Aorta (tissue), 5 donors: ENCODE results near the gene KDM5A. TPM values are rescaled to one million over a fixed set of nuclear protein-coding genes. Genes with fewer than 3 reads are reported as not detected.
"Not testable (repeated sequence)": the region's sequence is repeated elsewhere in the genome, so short reads cannot be mapped to it uniquely, and the experiment has no call there.

ENCODE experiments used
- ATAC-seq: fragments of 200-7000 bp; cut with Tn5 transposase; one replicate; pipeline ENCODE4 v1.9.1; 2022; ENCODE audit warnings: moderate library complexity; ENCODE audit not compliant: low FRiP score
- DNase-seq, 2 donors: peaks; one replicate each; pipeline ENCODE4 v3.0.0-alpha.2; 2020
- H3K27ac ChIP-seq, 2 donors: one replicate each; pipeline ENCODE4 v1.5.1; 2013; ENCODE audit warnings: low read length in 2 of 2, mild to moderate bottlenecking in 2 of 2, moderate library complexity in 2 of 2, control low read depth in 1 of 2, inconsistent platforms in 1 of 2, low read depth in 1 of 2
- H3K27me3 ChIP-seq, 2 donors: one replicate each; pipeline ENCODE4 v1.6.1; 2013; ENCODE audit warnings: control low read depth in 1 of 2, low read length in 1 of 2, mild to moderate bottlenecking in 1 of 2, moderate library complexity in 1 of 2; ENCODE audit not compliant: insufficient read depth in 2 of 2, control insufficient read depth in 1 of 2
- H3K36me3 ChIP-seq, 2 donors: one replicate each; pipeline ENCODE4 v1.6.1; 2013; ENCODE audit warnings: control low read depth in 1 of 2, low read length in 1 of 2, mild to moderate bottlenecking in 1 of 2; ENCODE audit not compliant: insufficient read depth in 2 of 2, control insufficient read depth in 1 of 2
- H3K4me1 ChIP-seq, 2 donors: one replicate each; pipeline ENCODE4 v1.6.1; 2013; ENCODE audit warnings: low read length in 2 of 2, control low read depth in 1 of 2, mild to moderate bottlenecking in 1 of 2, moderate library complexity in 1 of 2; ENCODE audit not compliant: insufficient read depth in 2 of 2, control insufficient read depth in 1 of 2
- H3K4me3 ChIP-seq, 2 donors: one replicate each; pipeline ENCODE4 v1.5.1; 2013; ENCODE audit warnings: low read length in 2 of 2, control low read depth in 1 of 2, mild to moderate bottlenecking in 1 of 2
- H3K9me3 ChIP-seq: one replicate; pipeline ENCODE4 v1.6.1; 2013; ENCODE audit warnings: mild to moderate bottlenecking, low read length; ENCODE audit not compliant: control insufficient read depth
- WGBS, 2 donors: extraction: QIAGEN DNeasy Blood & Tissue Kit; methylation state at CpG; one replicate each; pipeline ENCODE4 v1.1.7; 2013; 5-methylcytosine and 5-hydroxymethylcytosine counted together
- intact Hi-C, 2 donors: fragments of 100-400 bp; cut with DNase I; formaldehyde crosslinking; loops; one replicate each; pipeline versions ENCODE4 v1.14.2 to v1.15.0; 2022
- polyA plus RNA-seq, 2 donors: library from polyadenylated mRNA; stranded (reverse); fragments of 200-250 nt; gene quantifications; one replicate each; pipeline ENCODE4 v1.2.3, GENCODE V29; 2013
- total RNA-seq, 2 donors: library from RNA; stranded (reverse); fragmentation: NEBNext Ultra II Directional; extraction: Animal tissue kit (Norgen Biotek cat#: 25700); gene quantifications; one replicate each; pipeline ENCODE4 v1.2.1, GENCODE V29; 2021
- donor health status: healthy with polysubstance abuse.
- donor health status: Bipolar disorder and iron deficiency.
- donor health status: DM: no; HTN: no; CAD: no.
- donor health status: DM: no; HTN: no; CAD: no.
- donor health status: DM: yes; HTN: yes; CAD: no.

KDM5A gene
- total and polyA plus RNA-seq, 4 donors = 6.6 to 90.5 (median 36.9) TPM

DNA sequence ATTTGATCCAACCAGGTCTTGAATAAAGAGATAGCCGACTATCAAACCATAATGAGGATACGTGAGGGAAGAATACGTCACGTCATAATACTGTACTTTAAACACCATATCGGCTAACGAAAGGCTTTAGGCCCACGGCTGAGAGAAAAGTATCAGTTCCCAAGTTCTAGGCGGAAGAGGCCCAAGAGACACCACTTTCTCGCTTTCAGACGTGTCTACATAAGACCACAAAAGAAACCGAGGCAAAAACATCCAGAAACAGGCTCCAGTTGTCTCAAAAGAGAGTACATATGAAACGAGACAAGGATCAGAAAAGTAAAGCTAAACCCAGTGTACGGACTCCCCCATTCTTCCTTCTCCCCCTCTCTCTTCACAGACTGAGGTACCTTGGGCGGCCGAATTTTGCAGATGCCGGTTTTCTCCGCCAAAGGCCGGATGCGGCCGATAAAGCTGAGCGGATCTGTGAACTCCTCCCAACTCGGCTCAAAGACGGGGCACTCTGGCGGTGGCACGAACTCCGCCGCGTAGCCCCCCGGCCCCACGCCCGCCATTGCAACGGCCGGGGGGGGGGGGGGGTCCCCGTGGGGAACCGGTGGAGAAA, 479 bp downstream of the KDM5A start:
- intact Hi-C loops = loop anchor here in 1 of 2 donors (1.0 kb wide), 1 partner anchor 13 kb away; the partner anchor contains the start of gene CCDC77
- no peaks in the 10 kb centered on the region for H3K4me1 ChIP-seq

DNA sequence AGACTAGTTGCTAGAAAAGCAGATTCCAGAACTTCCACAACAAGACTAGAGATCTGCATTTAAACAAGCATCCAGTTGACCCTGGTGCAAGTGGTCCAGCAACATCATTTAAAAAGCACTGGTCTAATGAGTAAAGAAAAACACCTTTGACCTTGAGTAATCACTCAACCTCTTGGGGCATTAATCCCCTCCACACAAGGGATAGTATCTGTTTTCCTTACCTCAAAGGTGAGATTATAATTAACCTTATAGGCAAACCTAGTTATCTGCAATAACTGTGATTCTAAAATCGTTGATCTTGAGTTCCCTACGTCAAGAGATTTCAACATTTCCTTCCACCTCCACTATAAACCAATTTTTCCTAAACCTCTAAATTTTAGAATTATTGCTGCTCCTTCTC, 1.1 kb downstream of the KDM5A start:
- Histone ChIP-seq H3K27me3 (no peaks in the 10 kb centered on the region), H3K9me3 (no peaks in the 10 kb centered on the region), H3K4me1 (no peaks in the 10 kb centered on the region), H3K36me3 (peaks cover 3 to 6% of the 10 kb centered on the region in 2 donors), H3K27ac (no peak overlapping the region), H3K4me3 (peak overlapping the region; percentile 92 to 98)
- intact Hi-C loops = no loop called here
- no peak for ATAC-seq
- no peak for DNase-seq
- WGBS, 2 donors = 1 to 3% methylated on average over 2 of the region's 2 CpGs

More for the DNA sequence above, 479 bp downstream of the KDM5A start:
- Histone ChIP-seq H3K36me3 (peaks cover 3% of the 10 kb centered on the region in 2 donors), H3K27me3 (no peaks in the 10 kb centered on the region), H3K27ac (peak overlapping the region; percentile 72 to 95), H3K9me3 (no peaks in the 10 kb centered on the region), H3K4me3 (peak overlapping the region; percentile 92 to 98)
- ATAC-seq (peak; percentile 72), DNase-seq (no peak)
- 1% methylated on average over 32 to 35 of the region's 35 CpGs for WGBS, 2 donors

DNA sequence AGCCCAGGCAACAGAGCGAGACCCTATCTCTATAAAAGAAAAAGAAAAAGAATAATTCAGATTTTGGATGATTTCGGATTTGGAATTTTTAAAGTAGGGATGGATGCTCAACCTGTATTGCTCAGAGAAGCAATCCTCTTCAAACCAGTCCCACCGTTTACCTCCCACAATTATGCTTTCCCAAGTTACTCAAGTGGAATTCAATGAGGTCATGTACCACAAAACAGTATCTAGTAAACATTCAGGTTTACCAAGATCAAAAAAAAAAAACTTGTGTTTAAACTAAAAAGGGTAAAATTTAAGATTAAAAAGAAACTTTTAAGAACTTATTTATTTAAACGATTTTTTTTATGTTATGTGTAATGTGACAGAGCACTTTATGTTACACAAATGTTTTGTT, 2.5 kb downstream of the KDM5A start:
- no peak overlapping the region for H3K27ac ChIP-seq
- H3K4me1 ChIP-seq = no peaks in the 10 kb centered on the region
- H3K4me3 ChIP-seq = no peak overlapping the region

DNA sequence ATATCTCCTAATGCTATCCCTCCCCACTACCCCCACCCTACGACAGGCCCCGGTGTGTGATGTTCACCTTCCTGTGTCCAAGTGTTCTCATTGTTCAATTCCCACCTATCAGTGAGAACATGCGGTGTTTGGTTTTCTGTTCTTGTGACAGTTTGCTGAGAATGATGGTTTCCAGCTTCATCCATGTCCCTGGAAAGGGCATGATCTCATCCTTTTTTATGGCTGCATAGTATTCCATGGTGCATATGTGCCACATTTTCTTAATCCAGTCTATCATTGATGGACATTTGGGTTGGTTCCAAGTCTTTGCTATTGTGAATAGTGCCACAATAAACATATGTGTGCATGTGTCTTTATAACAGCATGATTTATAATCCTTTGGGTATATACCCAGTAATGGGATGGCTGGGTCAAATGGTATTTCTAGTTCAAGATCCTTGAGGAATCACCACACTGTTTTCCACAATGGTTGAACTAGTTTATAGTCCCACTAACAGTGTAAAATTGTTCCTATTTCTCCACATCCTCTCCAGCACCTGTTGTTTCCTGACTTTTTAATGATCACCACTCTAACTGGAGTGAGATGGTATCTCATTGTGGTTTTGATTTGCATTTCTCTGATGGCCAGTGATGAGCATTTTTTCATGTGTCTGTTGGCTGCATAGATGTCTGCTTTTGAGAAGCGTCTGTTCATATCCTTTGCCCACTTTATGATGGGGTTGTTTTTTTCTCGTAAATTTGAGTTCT, 18.2 kb downstream of the KDM5A start:
- DNase-seq, H3K4me1 ChIP-seq, H3K27ac ChIP-seq, H3K27me3 ChIP-seq, H3K4me3 ChIP-seq, H3K9me3 ChIP-seq, ATAC-seq, H3K36me3 ChIP-seq, intact Hi-C loops: not testable (repeated sequence)
- WGBS, 2 donors = 93 to 96% methylated on average over 5 of the region's 5 CpGs

More for the DNA sequence above, 2.5 kb downstream of the KDM5A start:
- Histone ChIP-seq H3K36me3 (peaks cover 3 to 8% of the 10 kb centered on the region in 2 donors), H3K27me3 (no peaks in the 10 kb centered on the region), H3K9me3 (no peaks in the 10 kb centered on the region)
- DNase-seq (no peak), ATAC-seq (no peak)
- intact Hi-C loops = no loop called here
- 60 to 61% methylated on average over 4 of the region's 4 CpGs for WGBS, 2 donors

DNA sequence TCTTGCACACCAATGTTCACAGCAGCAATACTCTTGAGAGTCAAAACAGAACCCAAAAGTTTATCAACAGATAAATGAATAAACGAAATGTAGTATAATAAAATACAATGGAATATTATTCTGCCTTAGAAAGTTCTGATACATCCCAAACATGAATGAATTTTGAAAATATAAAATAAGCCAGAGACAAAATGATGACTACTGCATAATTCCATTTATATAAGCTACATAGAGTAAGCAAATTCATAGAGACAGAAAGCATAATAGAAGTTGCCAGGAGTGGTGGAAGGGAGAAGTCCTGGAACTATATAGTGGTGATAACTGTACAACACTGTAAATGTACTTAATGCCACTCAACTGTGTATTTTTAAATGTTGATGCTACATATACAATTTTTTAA, 21.1 kb downstream of the KDM5A start:
- Histone ChIP-seq H3K4me3 (no peak overlapping the region), H3K9me3 (peaks cover 2% of the 10 kb centered on the region), H3K27me3 (no peaks in the 10 kb centered on the region), H3K27ac (no peak overlapping the region), H3K36me3 (peaks cover 4 to 17% of the 10 kb centered on the region in 2 donors), H3K4me1 (no peaks in the 10 kb centered on the region)
- DNase-seq (no peak), ATAC-seq (no peak)
- intact Hi-C loops = no loop called here
- 90 to 98% methylated on average over 1 of the region's 1 CpG for WGBS, 2 donors

DNA sequence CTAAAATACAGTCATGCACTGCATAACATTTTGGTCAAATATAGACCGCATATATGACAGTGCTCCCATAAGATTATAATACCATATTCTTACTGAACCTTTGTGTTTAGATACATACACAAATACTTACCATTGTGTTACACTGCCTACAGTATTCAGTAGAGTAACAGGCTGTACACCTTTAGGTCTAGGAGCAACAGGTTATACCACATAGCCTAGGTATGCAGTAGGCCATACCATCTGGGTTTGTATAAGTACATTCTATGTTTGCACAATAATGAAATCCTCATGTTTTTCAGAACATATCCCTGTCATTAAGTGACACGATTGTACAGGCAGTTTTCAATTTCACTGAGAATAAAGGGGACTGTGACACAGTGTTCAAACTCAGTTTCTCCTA, 22.3 kb downstream of the KDM5A start:
- no peak overlapping the region for H3K27ac ChIP-seq
- H3K4me3 ChIP-seq = no peak overlapping the region
- 96% methylated on average over 2 of the region's 2 CpGs for WGBS, 2 donors
- DNase-seq (no peak), ATAC-seq (no peak)
- peaks cover 7 to 17% of the 10 kb centered on the region in 2 donors for H3K36me3 ChIP-seq
- intact Hi-C loops = no loop called here
- no peaks in the 10 kb centered on the region for H3K4me1 ChIP-seq
- peaks cover 2% of the 10 kb centered on the region for H3K9me3 ChIP-seq
- H3K27me3 ChIP-seq = no peaks in the 10 kb centered on the region

DNA sequence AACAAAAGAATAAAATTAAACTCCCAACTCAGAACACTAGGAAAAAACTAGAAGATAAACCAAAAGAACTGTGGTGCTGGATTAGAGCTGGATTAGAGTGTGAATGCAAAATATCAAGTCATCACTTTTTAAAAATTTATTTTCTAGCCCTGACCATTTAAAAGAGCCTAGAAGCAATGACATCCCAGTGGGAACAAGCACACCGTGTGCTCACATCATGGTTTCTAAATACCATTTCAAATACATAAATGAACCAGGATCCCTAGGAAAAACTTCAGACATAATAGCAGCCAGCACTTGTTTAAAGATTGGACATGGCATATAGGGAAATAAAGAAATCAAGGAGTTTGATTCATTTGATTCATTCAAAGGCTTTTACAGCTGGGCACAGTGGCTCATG, 30.0 kb downstream of the KDM5A start:
- WGBS, 2 donors = 99 to 100% methylated on average over 1 of the region's 1 CpG
- Histone ChIP-seq H3K4me1 (no peaks in the 10 kb centered on the region), H3K27me3 (no peaks in the 10 kb centered on the region), H3K4me3 (no peak overlapping the region), H3K9me3 (peaks cover 1% of the 10 kb centered on the region), H3K27ac (no peak overlapping the region), H3K36me3 (peaks cover 0 to 6% of the 10 kb centered on the region in 2 donors)
- ATAC-seq (no peak), DNase-seq (no peak)
- intact Hi-C loops = no loop called here

DNA sequence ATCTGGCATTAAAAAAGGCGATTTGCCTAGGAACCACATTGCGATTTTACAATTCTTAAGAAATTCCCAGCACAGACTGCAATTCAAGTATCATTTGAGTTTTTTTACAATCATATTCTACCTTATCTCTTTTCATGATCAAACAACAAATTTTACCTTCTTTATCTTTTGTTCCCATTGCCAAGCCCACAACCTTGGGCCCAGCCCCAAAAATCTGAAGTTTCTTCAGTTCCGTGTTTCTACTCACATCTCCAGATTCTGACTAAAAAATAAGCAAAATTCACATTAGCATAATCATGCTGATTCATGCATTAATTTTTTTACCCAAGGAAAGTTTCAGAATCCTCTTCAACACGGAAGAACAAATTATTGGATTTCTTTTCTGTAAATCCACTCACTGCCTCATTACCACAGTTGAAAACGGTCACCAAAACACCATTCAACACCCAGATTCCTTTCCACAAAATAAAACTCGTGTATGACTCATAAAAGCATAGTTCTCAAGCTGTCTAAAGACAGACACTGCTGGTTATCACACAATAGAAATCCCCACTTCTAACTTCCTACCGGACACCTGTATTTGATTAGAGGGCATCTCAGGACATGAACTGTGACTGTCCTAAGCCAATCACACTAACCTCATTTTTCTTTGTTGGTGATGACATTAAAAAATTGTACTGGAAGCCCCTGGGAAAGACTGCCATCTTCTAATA, 32.7 kb downstream of the KDM5A start:
- WGBS, 2 donors = 86% methylated on average over 7 of the region's 7 CpGs
- H3K4me3 ChIP-seq = no peak overlapping the region
- no peaks in the 10 kb centered on the region for H3K4me1 ChIP-seq
- no peak overlapping the region for H3K27ac ChIP-seq
- intact Hi-C loops = no loop called here
- no peak for DNase-seq
- ATAC-seq = no peak
- peaks cover 0 to 4% of the 10 kb centered on the region in 2 donors for H3K36me3 ChIP-seq
- peaks cover 1% of the 10 kb centered on the region for H3K9me3 ChIP-seq
- H3K27me3 ChIP-seq = no peaks in the 10 kb centered on the region
